ENCODE data around the gene RPL22.

The RPL22 gene

DNA sequence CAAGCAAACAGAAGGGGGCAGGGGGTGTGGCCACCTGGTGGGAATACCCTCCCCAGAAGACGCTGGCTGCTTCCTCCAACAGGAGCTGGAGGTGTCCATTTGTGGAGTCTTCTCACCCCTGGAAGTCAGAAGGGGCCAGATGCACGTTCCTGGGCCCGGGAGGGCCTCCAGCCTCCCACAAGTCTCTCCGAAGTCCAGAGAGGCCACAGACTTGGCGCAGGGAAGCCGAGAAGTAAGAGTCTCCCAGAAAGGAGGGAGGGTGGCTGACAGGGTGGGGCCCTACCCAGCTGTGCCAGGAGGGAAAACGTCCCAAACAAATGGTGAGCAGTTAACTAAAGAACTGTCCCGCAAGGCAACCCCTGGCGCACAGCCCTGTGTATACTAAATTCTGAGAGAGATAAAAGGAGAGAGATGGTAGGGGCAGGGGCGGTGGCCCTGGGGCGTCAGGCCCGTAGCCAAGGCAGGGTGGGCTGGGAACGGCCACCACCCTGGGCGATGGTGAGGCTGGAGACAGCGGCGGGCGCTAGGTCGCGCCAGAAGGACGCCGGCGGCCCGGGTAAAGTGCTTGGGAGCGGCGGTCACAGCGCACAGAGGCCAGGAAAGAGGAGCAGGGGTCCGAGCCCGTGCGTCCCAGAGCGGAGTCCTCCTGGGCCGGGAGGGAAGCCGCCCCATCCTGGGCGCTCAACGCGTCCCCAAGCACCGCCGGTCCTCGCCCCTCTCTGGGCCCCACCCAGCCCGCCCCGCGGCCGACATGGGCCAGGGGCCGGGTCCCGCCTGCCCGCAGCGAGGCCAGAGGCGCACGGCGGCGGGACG, 20.4 kb downstream of the RPL22 start:
- Histone ChIP-seq H3K4me3 (ENCODE audit: low read length) (no peak overlapping the region), H3K27me3 (ENCODE audit: low read depth, low read length) (no peaks in the 10 kb centered on the region), H3K4me2 (ENCODE audit: low read length) (no peak overlapping the region), H4K20me1 (ENCODE audit: insufficient read depth, low read length) (no peaks in the 10 kb centered on the region), H3K36me3 (replicated peaks; ENCODE audit: low read depth, low read length) (no peaks in the 10 kb centered on the region), H3K9ac (ENCODE audit: low read length) (no peak overlapping the region), H3K27ac (ENCODE audit: low read length) (no peak overlapping the region), H2AFZ (ENCODE audit: low read depth, low read length) (no peak overlapping the region), H3K9me3 (ENCODE audit: insufficient read depth, low read length) (no peaks in the 10 kb centered on the region), H3K79me2 (ENCODE audit: low read length) (no peaks in the 10 kb centered on the region), H3K4me1 (ENCODE audit: low read length) (no peaks in the 10 kb centered on the region)
- no peak for TF ChIP-seq EZH2phosphoT487 (IDR thresholded peaks at IDR 0.05; ENCODE audit: low read depth)
- TF ChIP-seq, protein P1, sequence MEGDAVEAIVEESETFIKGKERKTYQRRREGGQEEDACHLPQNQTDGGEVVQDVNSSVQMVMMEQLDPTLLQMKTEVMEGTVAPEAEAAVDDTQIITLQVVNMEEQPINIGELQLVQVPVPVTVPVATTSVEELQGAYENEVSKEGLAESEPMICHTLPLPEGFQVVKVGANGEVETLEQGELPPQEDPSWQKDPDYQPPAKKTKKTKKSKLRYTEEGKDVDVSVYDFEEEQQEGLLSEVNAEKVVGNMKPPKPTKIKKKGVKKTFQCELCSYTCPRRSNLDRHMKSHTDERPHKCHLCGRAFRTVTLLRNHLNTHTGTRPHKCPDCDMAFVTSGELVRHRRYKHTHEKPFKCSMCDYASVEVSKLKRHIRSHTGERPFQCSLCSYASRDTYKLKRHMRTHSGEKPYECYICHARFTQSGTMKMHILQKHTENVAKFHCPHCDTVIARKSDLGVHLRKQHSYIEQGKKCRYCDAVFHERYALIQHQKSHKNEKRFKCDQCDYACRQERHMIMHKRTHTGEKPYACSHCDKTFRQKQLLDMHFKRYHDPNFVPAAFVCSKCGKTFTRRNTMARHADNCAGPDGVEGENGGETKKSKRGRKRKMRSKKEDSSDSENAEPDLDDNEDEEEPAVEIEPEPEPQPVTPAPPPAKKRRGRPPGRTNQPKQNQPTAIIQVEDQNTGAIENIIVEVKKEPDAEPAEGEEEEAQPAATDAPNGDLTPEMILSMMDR (IDR thresholded peaks at IDR 0.05; ENCODE audit: low read depth, low read length): no peak

DNA sequence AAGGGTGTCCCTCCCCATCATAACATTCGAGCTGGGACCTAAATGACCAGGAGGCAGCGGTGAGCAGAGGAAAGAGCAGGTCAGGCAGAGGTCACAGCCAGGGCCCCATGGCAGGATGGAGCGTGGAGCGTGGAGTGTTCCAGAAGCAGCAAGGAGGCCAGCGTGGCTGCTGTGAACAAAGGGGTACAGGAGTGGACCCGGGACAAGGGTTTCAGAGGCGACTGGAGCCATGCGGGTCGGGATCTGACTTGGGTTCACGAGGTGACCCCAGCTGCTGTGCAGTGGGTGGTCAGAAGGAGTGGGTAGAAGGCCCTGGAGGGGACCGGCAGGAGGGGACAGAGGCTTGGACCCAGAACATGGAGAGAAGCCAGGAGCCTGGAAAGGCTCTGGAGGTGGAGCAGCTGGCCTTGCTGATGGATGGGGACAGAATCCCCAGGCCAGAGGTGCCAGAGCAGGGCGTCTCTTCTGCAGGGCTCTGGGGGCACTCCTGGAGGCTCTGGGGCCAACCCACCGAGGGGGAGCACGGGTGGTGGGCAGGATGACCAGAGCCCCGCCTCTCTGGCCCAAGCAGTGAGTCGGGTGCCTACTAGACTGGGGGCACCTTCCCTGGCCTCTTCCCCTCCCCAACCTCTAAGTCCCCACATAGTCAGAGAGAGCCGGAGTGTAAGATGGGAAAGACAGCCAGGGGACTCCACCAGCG, 21.6 kb downstream of the RPL22 start:
- Histone ChIP-seq H3K27ac (ENCODE audit: low read length) (no peak overlapping the region), H3K36me3 (replicated peaks; ENCODE audit: low read depth, low read length) (no peaks in the 10 kb centered on the region), H3K9me3 (ENCODE audit: insufficient read depth, low read length) (no peaks in the 10 kb centered on the region), H3K9ac (ENCODE audit: low read length) (no peak overlapping the region), H3K27me3 (ENCODE audit: low read depth, low read length) (no peaks in the 10 kb centered on the region), H2AFZ (ENCODE audit: low read depth, low read length) (no peak overlapping the region), H4K20me1 (ENCODE audit: insufficient read depth, low read length) (no peaks in the 10 kb centered on the region), H3K79me2 (ENCODE audit: low read length) (no peaks in the 10 kb centered on the region), H3K4me2 (ENCODE audit: low read length) (no peak overlapping the region), H3K4me1 (ENCODE audit: low read length) (no peaks in the 10 kb centered on the region), H3K4me3 (ENCODE audit: low read length) (no peak overlapping the region)
- TF ChIP-seq, protein P1 (IDR thresholded peaks at IDR 0.05; ENCODE audit: low read depth, low read length): no peak
- TF ChIP-seq EZH2phosphoT487 (IDR thresholded peaks at IDR 0.05; ENCODE audit: low read depth): no peak

DNA sequence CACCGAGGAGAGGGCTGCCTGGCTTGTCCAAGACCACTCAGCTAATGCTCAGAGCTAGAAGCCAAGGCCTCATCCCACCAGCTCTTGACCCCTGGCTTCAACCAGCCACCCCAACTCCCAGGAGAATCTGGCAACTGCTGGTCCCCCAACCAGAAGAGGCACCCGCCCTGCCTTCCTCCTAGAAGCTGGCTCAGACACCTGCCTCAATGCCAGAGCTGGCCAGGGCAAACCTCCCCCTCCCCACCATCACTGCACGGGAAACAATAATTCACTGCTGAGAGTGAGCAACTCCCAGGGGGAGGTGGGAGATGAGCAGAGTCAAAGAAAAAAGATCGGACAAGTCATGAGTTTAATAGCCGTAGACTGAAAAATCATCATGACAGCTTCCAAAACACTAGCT, 22.6 kb downstream of the RPL22 start:
- no peak overlapping the region for H3K27ac ChIP-seq (ENCODE audit: low read length)
- no peaks in the 10 kb centered on the region for H3K36me3 ChIP-seq (replicated peaks; ENCODE audit: low read depth, low read length)
- H3K4me3 ChIP-seq (ENCODE audit: low read length): no peak overlapping the region
- H3K9ac ChIP-seq (ENCODE audit: low read length): no peak overlapping the region
- H3K4me1 ChIP-seq (ENCODE audit: low read length): no peaks in the 10 kb centered on the region
- no peak overlapping the region for H2AFZ ChIP-seq (ENCODE audit: low read depth, low read length)
- H3K27me3 ChIP-seq (ENCODE audit: low read depth, low read length): no peaks in the 10 kb centered on the region
- no peaks in the 10 kb centered on the region for H4K20me1 ChIP-seq (ENCODE audit: insufficient read depth, low read length)
- H3K9me3 ChIP-seq (ENCODE audit: insufficient read depth, low read length): no peaks in the 10 kb centered on the region
- H3K4me2 ChIP-seq (ENCODE audit: low read length): no peak overlapping the region
- TF ChIP-seq EZH2phosphoT487 (IDR thresholded peaks at IDR 0.05; ENCODE audit: low read depth): no peak
- no peaks in the 10 kb centered on the region for H3K79me2 ChIP-seq (ENCODE audit: low read length)

DNA sequence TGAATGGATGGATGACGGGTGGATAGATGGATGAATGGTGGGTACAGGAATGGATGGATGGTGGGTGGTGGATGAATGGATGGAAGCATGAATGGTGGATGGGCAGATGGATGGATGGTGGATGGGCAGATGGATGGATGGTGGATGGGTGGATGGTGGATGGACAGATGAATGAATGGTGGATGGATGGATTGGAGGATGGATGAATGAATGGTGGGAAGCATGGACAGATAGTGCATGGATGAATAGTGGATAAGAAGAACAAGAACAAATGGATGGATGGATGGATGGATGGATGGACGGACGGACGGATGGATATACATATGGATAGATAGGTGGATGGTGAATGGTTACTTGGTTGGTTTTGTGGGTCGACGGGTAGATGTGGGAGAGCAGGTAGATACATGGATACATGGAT, 24.0 kb downstream of the RPL22 start:
- Histone ChIP-seq H2AFZ (ENCODE audit: low read depth, low read length) (no peak overlapping the region), H3K27ac (ENCODE audit: low read length) (no peak overlapping the region), H3K36me3 (replicated peaks; ENCODE audit: low read depth, low read length) (no peaks in the 10 kb centered on the region), H3K9me3 (ENCODE audit: insufficient read depth, low read length) (no peaks in the 10 kb centered on the region), H3K79me2 (ENCODE audit: low read length) (no peaks in the 10 kb centered on the region), H4K20me1 (ENCODE audit: insufficient read depth, low read length) (no peaks in the 10 kb centered on the region), H3K9ac (ENCODE audit: low read length) (no peak overlapping the region), H3K4me2 (ENCODE audit: low read length) (no peak overlapping the region), H3K4me1 (ENCODE audit: low read length) (peaks cover 11% of the 10 kb centered on the region), H3K27me3 (ENCODE audit: low read depth, low read length) (no peaks in the 10 kb centered on the region), H3K4me3 (ENCODE audit: low read length) (no peak overlapping the region)
- TF ChIP-seq, protein P1 (IDR thresholded peaks at IDR 0.05; ENCODE audit: low read depth, low read length): no peak
- no peak for TF ChIP-seq EZH2phosphoT487 (IDR thresholded peaks at IDR 0.05; ENCODE audit: low read depth)

Measured in OCI-LY3 (cell line).